Measurements from ENCODE around the gene DCC.

GRCh38 chr18:53534695-53535094 is 1194.7 kb downstream of the DCC start:
- TF ChIP-seq CTCF (conservative IDR thresholded peaks at IDR 0.05; ENCODE audit: low read depth, low read length): no peak
- TF ChIP-seq EZH2phosphoT487 (IDR thresholded peaks at IDR 0.05; ENCODE audit: borderline replicate concordance, low read length): no peak
- no peak for TF ChIP-seq EZH2 (IDR thresholded peaks at IDR 0.05; ENCODE audit: low read length, unreplicated experiment)

Measured in PC-3 (cell line).